Measurements from ENCODE around the gene CHML.

- TF ChIP-seq POLR2A (IDR thresholded peaks at IDR 0.05) (no peak), CTCF (IDR thresholded peaks at IDR 0.05) (no peak)
These were observed 22.7 kb downstream of the CHML start for GRCh38 chr1:241617426-241617825.

All from esophagus squamous epithelium (tissue), 4 donors.